M059J (cell line): ENCODE data around the gene SLX1A. TPM values are rescaled to one million over a fixed set of nuclear protein-coding genes. Genes with fewer than 3 reads are reported as not detected.

ENCODE experiments used
- total RNA-seq: library from RNA; depleted of rRNA; stranded (reverse); fragments of >200 nt; shearing (Covaris generic); gene quantifications from 2 replicates; pipeline ENCODE4 v1.2.3, GENCODE V29; 2014; rRNA removed

SLX1A gene
- total RNA-seq, 1 experiment from 2014 or later = 48.2 TPM

Other genes with a start within 250 kb of the SLX1A start
- gene TMEM219, start 231.8 kb upstream of the SLX1A start, total RNA-seq = 86.9 and 110 TPM in 2 replicates
- gene TAOK2, start 220.0 kb upstream of the SLX1A start, total RNA-seq = 24.1 and 47.4 TPM in 2 replicates
- gene HIRIP3, start 198.3 kb upstream of the SLX1A start, total RNA-seq = 17.1 and 19.0 TPM in 2 replicates
- gene INO80E, start 197.6 kb upstream of the SLX1A start, total RNA-seq = 122 and 187 TPM in 2 replicates
- 0.52 and 0.62 TPM in 2 replicates for gene DOC2A, start 182.8 kb upstream of the SLX1A start, total RNA-seq
- gene C16orf92, start 170.7 kb upstream of the SLX1A start, total RNA-seq = not detected in 2 replicates
- 0.42 TPM in 1 of 2 replicates, not detected in the other for gene TLCD3B, start 162.6 kb upstream of the SLX1A start, total RNA-seq
- gene ALDOA, start 128.1 kb upstream of the SLX1A start, total RNA-seq = 3,016 and 3,039 TPM in 2 replicates
- gene PPP4C, start 117.9 kb upstream of the SLX1A start, total RNA-seq = 143 and 169 TPM in 2 replicates
- 0.39 TPM in 1 of 2 replicates, not detected in the other for gene TBX6, start 102.0 kb upstream of the SLX1A start, total RNA-seq
- 6.0 and 23.1 TPM in 2 replicates for gene YPEL3, start 97.7 kb upstream of the SLX1A start, total RNA-seq
- gene GDPD3, start 80.3 kb upstream of the SLX1A start, total RNA-seq = 0.52 and 1.8 TPM in 2 replicates
- 38.7 and 42.5 TPM in 2 replicates for gene MAPK3, start 70.7 kb upstream of the SLX1A start, total RNA-seq
- 7.6 and 8.0 TPM in 2 replicates for gene CORO1A, start 10.3 kb upstream of the SLX1A start, total RNA-seq
- gene BOLA2B, start 209 bp upstream of the SLX1A start, total RNA-seq = 397 and 526 TPM in 2 replicates
- 1.5 and 2.6 TPM in 2 replicates for gene SULT1A3, start 5.4 kb downstream of the SLX1A start, total RNA-seq
- gene NPIPB13, start 54.6 kb downstream of the SLX1A start, total RNA-seq = 0.42 and 0.71 TPM in 2 replicates
- gene CD2BP2, start 161.4 kb downstream of the SLX1A start, total RNA-seq = 34.8 and 64.7 TPM in 2 replicates
- 25.6 and 45.1 TPM in 2 replicates for gene TBC1D10B, start 176.6 kb downstream of the SLX1A start, total RNA-seq
- gene MYL11, start 180.9 kb downstream of the SLX1A start, total RNA-seq = not detected in 2 replicates
- 0.17 TPM in 1 of 2 replicates, not detected in the other for gene SEPTIN1, start 188.7 kb downstream of the SLX1A start, total RNA-seq
- 5.9 and 10.6 TPM in 2 replicates for gene ZNF48, start 201.5 kb downstream of the SLX1A start, total RNA-seq
- gene ZNF771, start 213.7 kb downstream of the SLX1A start, total RNA-seq = 7.1 and 21.8 TPM in 2 replicates
- 32.2 and 42.9 TPM in 2 replicates for gene DCTPP1, start 236.2 kb downstream of the SLX1A start, total RNA-seq